SHP77 treated with DMSO at 0.1 percent for 48 hours (cell line): ENCODE results near the gene SSX2IP.

ENCODE experiments used
- DNase-seq: peaks from one replicate; lab custom pipeline; 2025; lab: John Stamatoyannopoulos, UW

SSX2IP gene

GRCh38 chr1:84711121-84711520, 20.9 kb upstream of the SSX2IP start:
- no peak for DNase-seq

GRCh38 chr1:84709131-84709530, 18.9 kb upstream of the SSX2IP start:
- no peak for DNase-seq

- DNase-seq: no peak
Measured at GRCh38 chr1:84708031-84708430, 17.8 kb upstream of the SSX2IP start.

- no peak for DNase-seq
Measured at GRCh38 chr1:84705513-84705912, 15.3 kb upstream of the SSX2IP start.

GRCh38 chr1:84704872-84705417, 14.7 kb upstream of the SSX2IP start:
- no peak for DNase-seq

- DNase-seq: no peak
Measured at GRCh38 chr1:84703431-84703830, 13.2 kb upstream of the SSX2IP start.

- DNase-seq: no peak
Measured at GRCh38 chr1:84702143-84702542, 11.9 kb upstream of the SSX2IP start.

GRCh38 chr1:84701376-84701775, 11.1 kb upstream of the SSX2IP start:
- no peak for DNase-seq

GRCh38 chr1:84700070-84700469, 9.8 kb upstream of the SSX2IP start:
- DNase-seq: no peak

GRCh38 chr1:84698151-84699110, 8.2 kb upstream of the SSX2IP start:
- no peak for DNase-seq

GRCh38 chr1:84693785-84694184, 3.5 kb upstream of the SSX2IP start:
- no peak for DNase-seq

GRCh38 chr1:84693005-84693404, 2.7 kb upstream of the SSX2IP start:
- no peak for DNase-seq

- DNase-seq: no peak
Measured at GRCh38 chr1:84692391-84692790, 2.1 kb upstream of the SSX2IP start.

- DNase-seq: no peak
Measured at GRCh38 chr1:84691122-84691783, 992 bp upstream of the SSX2IP start.

GRCh38 chr1:84689514-84690396, 506 bp downstream of the SSX2IP start:
- DNase-seq: no peak

- DNase-seq: no peak
Measured at GRCh38 chr1:84688463-84689061, 1.7 kb downstream of the SSX2IP start.

GRCh38 chr1:84687714-84688462, 2.4 kb downstream of the SSX2IP start:
- DNase-seq: no peak

- no peak for DNase-seq
Measured at GRCh38 chr1:84686223-84686622, 4.0 kb downstream of the SSX2IP start.

GRCh38 chr1:84683508-84683907, 6.8 kb downstream of the SSX2IP start:
- no peak for DNase-seq

- no peak for DNase-seq
Measured at GRCh38 chr1:84682047-84682446, 8.2 kb downstream of the SSX2IP start.
